A549 (cell line): ENCODE measurements around the gene ENPP7.

ENCODE experiments used
- BHLHE40 ChIP-seq: IDR thresholded peaks from 2 replicates; pipeline ENCODE4 v1.6.1; 2012; ENCODE audit warnings: low read depth, low read length, inconsistent platforms
- CTCF ChIP-seq: fragments of >200 bp; sonication (Bioruptor Twin); formaldehyde crosslinking; IDR thresholded peaks from 3 replicates; pipeline ENCODE4 v1.5.1; 2016
- EP300 ChIP-seq, 2 experiments: fragments of >200 bp; sonication (Bioruptor Twin); formaldehyde crosslinking; IDR thresholded peaks; 2 replicates in 1 of 2; 3 replicates in 1 of 2; pipeline ENCODE4 v1.6.1; 2016 to 2017
- NR3C1 ChIP-seq: fragments of >200 bp; sonication (Bioruptor Twin); formaldehyde crosslinking; IDR thresholded peaks from 3 replicates; pipeline ENCODE4 v1.6.1; 2017
- RAD21 ChIP-seq, 2 experiments: fragments of >200 bp in 1 of 2; sonication (Bioruptor Twin) in 1 of 2; formaldehyde crosslinking in 1 of 2; IDR thresholded peaks in 1 of 2; conservative IDR thresholded peaks in 1 of 2; 2 replicates in 1 of 2; 3 replicates in 1 of 2; pipeline ENCODE4 v1.6.1; 2012 to 2018; ENCODE audit warnings: inconsistent platforms in 1 of 2
- REST ChIP-seq: fragments of 200-600 bp; sonication (generic); IDR thresholded peaks from 2 replicates; pipeline ENCODE4 v1.6.1; 2016; ENCODE audit warnings: antibody characterized with exemption, mild to moderate bottlenecking, moderate library complexity
- RFX5 ChIP-seq: fragments of 450-650 bp; IDR thresholded peaks from 2 replicates; pipeline ENCODE4 v1.7.1; 2014; ENCODE audit warnings: antibody characterized with exemption, mild to moderate bottlenecking, moderate library complexity

- TF ChIP-seq RFX5 (no peak), EP300 (IDR thresholded peaks at IDR 0.05) (no peak), NR3C1 (no peak), BHLHE40 (no peak), CTCF (no peak), REST (no peak), RAD21 (conservative IDR thresholded peaks at IDR 0.05 in 1 of 2, IDR thresholded peaks at IDR 0.05 in 1 of 2) (no peak)
Observed at GRCh38 chr17:79722787-79723186, 8.0 kb upstream of the ENPP7 start.
